IPS DF 6.9 (cell line): Measurements from ENCODE around the gene ACVRL1.

Source experiments
- DNase-seq: peaks from one replicate; pipeline ENCODE4 v3.0.0-alpha.2; 2013; ENCODE audit warnings: low read depth, low spot score
- H3K27ac ChIP-seq: one replicate; pipeline ENCODE4 v1.5.1; 2013; ENCODE audit warnings: low read length, control low read depth
- H3K27me3 ChIP-seq: 2 replicates; pipeline ENCODE4 v1.6.1; 2013; ENCODE audit warnings: mild to moderate bottlenecking, low read length; ENCODE audit not compliant: control insufficient read depth, insufficient read depth
- H3K36me3 ChIP-seq: 2 replicates; pipeline ENCODE4 v1.6.1; 2013; ENCODE audit warnings: low read length; ENCODE audit not compliant: control insufficient read depth, insufficient read depth
- H3K4me1 ChIP-seq: 2 replicates; pipeline ENCODE4 v1.6.1; 2013; ENCODE audit warnings: low read length; ENCODE audit not compliant: control insufficient read depth, insufficient read depth
- H3K4me3 ChIP-seq: 2 replicates; pipeline ENCODE4 v1.5.1; 2013; ENCODE audit warnings: mild to moderate bottlenecking, low read length
- H3K9me3 ChIP-seq: 2 replicates; pipeline ENCODE4 v1.6.1; 2013; ENCODE audit warnings: low read length, inconsistent platforms; ENCODE audit not compliant: control insufficient read depth, insufficient read depth
- WGBS: extraction: QIAGEN DNeasy Blood & Tissue Kit; methylation state at CpG from one replicate; pipeline ENCODE4 v1.1.7; 2013; ENCODE audit warnings: mixed read lengths, missing lambda C conversion rate; ENCODE audit not compliant: insufficient read length, insufficient coverage; 5-methylcytosine and 5-hydroxymethylcytosine counted together

ACVRL1 gene

GRCh38 chr12:51969643-51970042 lies 62.3 kb downstream of the ACVRL1 start:
- H3K36me3 ChIP-seq: no peaks in the 10 kb centered on the region
- H3K27me3 ChIP-seq: no peaks in the 10 kb centered on the region
- no peak overlapping the region for H3K4me3 ChIP-seq
- H3K4me1 ChIP-seq: no peaks in the 10 kb centered on the region; the same call in 1 of the 2 replicates
- H3K27ac ChIP-seq: no peak overlapping the region
- WGBS: no CpG with 5 or more reads among the region's 2 CpGs
- no peak for DNase-seq
- no peaks in the 10 kb centered on the region for H3K9me3 ChIP-seq

DNA sequence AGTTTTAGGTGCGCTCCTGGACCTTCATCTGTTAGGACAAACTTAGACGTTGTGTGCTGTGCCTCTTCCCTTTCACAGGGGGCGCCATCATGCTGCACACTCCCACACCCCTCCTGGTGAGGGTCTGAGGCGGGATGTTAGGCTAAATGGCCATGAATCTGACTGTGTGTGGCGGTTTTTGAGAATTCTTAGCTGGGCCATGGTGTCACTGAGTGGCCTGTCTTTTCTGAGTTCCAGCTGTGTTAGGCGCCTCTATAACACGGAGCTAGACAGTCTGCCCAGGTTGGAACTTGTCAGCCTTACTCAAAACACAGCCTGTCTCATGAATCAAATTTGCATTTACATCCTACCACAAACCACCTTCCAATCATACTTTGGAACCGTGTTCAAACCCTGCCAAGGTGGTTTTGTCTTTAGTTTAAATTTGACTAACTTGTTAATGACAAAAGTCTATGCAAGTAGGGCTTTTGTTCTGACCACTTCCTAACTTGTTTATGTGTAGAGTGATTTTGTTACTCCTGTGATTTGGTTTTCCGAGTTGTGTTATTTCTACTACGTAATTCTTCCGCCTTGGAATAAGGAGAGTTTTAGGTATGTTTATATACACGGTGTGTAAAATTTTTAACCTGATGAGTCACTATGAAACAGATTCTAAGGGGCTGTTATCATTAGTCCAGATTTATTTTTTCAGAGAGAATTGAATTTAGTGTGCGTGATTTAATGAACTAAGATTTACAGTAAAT lies 63.8 kb downstream of the ACVRL1 start:
- Histone ChIP-seq H3K4me1 (no peaks in the 10 kb centered on the region; the same call in none of the 2 replicates), H3K36me3 (no peaks in the 10 kb centered on the region; the same call in none of the 2 replicates), H3K9me3 (no peaks in the 10 kb centered on the region), H3K4me3 (no peak overlapping the region), H3K27me3 (no peaks in the 10 kb centered on the region), H3K27ac (no peak overlapping the region)
- WGBS: 100% methylated on average over 1 of the region's 13 CpGs
- DNase-seq: no peak

DNA sequence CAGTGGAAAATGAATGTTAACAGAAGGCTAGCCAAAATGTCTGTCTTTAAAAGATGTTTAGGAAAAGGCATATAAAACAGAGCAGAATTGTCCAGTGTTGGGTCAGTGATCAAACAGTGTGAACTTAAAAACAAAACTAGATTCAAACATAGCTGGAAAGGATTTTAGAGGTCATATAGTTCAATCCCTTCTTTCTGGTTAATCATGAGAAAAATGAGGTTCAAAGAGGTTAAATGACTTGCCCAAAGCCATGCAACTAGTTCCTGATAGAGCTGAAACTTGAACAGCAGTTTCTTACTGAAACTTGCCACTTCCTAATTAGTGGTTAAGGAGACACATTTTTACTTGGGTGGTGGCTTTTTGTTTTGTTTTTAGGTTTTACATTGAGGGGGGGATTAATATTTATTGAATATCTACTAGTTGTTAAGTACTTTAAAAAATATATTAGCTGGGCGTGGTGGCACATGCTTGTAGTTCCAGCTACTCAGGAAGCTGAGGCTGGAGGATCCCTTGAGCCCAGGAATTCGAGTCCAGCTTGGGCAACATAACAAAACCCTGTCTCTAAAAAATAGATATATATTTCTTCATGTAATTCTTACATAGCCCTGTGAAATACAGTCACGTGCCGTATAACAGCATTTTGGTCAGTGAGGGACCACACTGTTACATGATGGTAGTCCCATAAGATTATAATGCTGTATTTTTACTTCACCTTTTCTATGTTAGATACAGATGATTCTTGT lies 64.5 kb downstream of the ACVRL1 start:
- no CpG with 5 or more reads among the region's 4 CpGs for WGBS
- H3K36me3 ChIP-seq: no peaks in the 10 kb centered on the region; the same call in none of the 2 replicates
- H3K9me3 ChIP-seq: no peaks in the 10 kb centered on the region
- no peak overlapping the region for H3K4me3 ChIP-seq
- no peaks in the 10 kb centered on the region; the same call in none of the 2 replicates for H3K4me1 ChIP-seq
- H3K27ac ChIP-seq: no peak overlapping the region
- DNase-seq: no peak
- no peaks in the 10 kb centered on the region for H3K27me3 ChIP-seq

DNA sequence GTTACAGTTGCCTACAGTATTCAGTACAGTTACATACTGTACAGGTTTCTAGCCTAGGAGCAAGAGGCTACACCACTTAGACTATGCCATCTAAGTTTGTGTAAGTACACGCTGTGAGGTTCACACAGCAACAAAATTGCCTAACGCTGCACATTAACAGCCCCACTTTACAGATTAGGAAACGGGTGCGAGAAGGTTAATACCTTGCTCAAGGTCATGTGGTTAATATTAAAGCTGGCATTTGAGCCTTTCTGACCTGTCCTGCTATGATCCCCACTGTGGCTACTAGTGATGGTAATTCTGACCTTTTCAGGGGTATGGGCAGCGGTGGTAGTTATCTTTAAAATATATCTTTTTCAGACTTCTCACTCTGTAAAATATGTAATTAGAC lies 65.1 kb downstream of the ACVRL1 start:
- no peak overlapping the region for H3K4me3 ChIP-seq
- no peaks in the 10 kb centered on the region; the same call in none of the 2 replicates for H3K4me1 ChIP-seq
- DNase-seq: no peak
- H3K27me3 ChIP-seq: no peaks in the 10 kb centered on the region
- no peak overlapping the region for H3K27ac ChIP-seq
- H3K36me3 ChIP-seq: no peaks in the 10 kb centered on the region; the same call in none of the 2 replicates
- no peaks in the 10 kb centered on the region for H3K9me3 ChIP-seq
- WGBS: no CpG with 5 or more reads among the region's 5 CpGs

GRCh38 chr12:51972849-51973273 lies 65.6 kb downstream of the ACVRL1 start:
- no peak for DNase-seq
- no peak overlapping the region for H3K27ac ChIP-seq
- H3K4me3 ChIP-seq: no peak overlapping the region
- no peaks in the 10 kb centered on the region for H3K9me3 ChIP-seq
- no peaks in the 10 kb centered on the region; the same call in none of the 2 replicates for H3K4me1 ChIP-seq
- no CpG with 5 or more reads among the region's 9 CpGs for WGBS
- no peaks in the 10 kb centered on the region for H3K27me3 ChIP-seq
- H3K36me3 ChIP-seq: no peaks in the 10 kb centered on the region; the same call in none of the 2 replicates
